Transverse colon (tissue), 4 donors: ENCODE measurements around the gene GID4. TPM values are rescaled to one million over a fixed set of nuclear protein-coding genes. Genes with fewer than 3 reads are reported as not detected.

Experiments
- DNase-seq: peaks from one replicate; pipeline ENCODE4 v3.0.0-alpha.2; 2019
- H3K27ac ChIP-seq, 4 donors: fragments of 200-600 bp; sonication (generic); 2 replicates each; pipeline ENCODE4 v1.5.1; 2016 to 2018; ENCODE audit warnings: inconsistent platforms in 4 of 4
- H3K27me3 ChIP-seq: fragments of 200-600 bp; sonication (generic); 2 replicates; pipeline ENCODE4 v1.5.1; 2017; ENCODE audit warnings: inconsistent platforms
- H3K36me3 ChIP-seq, 4 donors: fragments of 200-600 bp; sonication (generic); 2 replicates each; pipeline ENCODE4 v1.5.1; 2017 to 2019; ENCODE audit warnings: inconsistent platforms in 4 of 4
- H3K4me1 ChIP-seq, 4 donors: fragments of 200-600 bp; sonication (generic); 2 replicates each; pipeline ENCODE4 v1.5.1; 2017 to 2020; ENCODE audit warnings: inconsistent platforms in 4 of 4
- H3K4me3 ChIP-seq, 4 donors: fragments of 200-600 bp; sonication (generic); 1 replicate in 1 of 4; 2 replicates in 3 of 4; pipeline versions ENCODE4 v1.5.1 to v1.6.1; 2017 to 2019; ENCODE audit warnings: inconsistent platforms in 4 of 4
- H3K9me3 ChIP-seq, 2 donors: fragments of 200-600 bp; sonication (generic); 2 replicates each; pipeline ENCODE4 v1.5.1; 2017 to 2019; ENCODE audit warnings: inconsistent platforms in 2 of 2
- EP300 ChIP-seq: sonication (generic); formaldehyde crosslinking; IDR thresholded peaks from one replicate; pipeline ENCODE4 v1.6.1; 2017; ENCODE audit warnings: antibody characterized with exemption, low read depth
- POLR2A ChIP-seq: fragments of 450-650 bp; IDR thresholded peaks from one replicate; pipeline ENCODE4 v1.6.1; 2016; ENCODE audit warnings: antibody characterized with exemption, mild to moderate bottlenecking, moderate library complexity
- POLR2AphosphoS5 ChIP-seq, 3 donors: sonication (generic); formaldehyde crosslinking; IDR thresholded peaks; one replicate each; pipeline ENCODE4 v1.6.1; 2016; ENCODE audit warnings: antibody characterized with exemption in 3 of 3
- WGBS, 2 donors: methylation state at CpG; one replicate each; pipeline ENCODE4 v1.1.5; 2018; ENCODE audit warnings: low coverage in 1 of 2; 5-methylcytosine and 5-hydroxymethylcytosine counted together
- in situ Hi-C, 4 donors: fragments of 200-750 bp; cut with MboI; loops; one replicate each; pipeline versions ENCODE4 v1.15.0 to v1.15.1; 2017; ENCODE audit warnings: low sequenced_read_pairs in 3 of 4, low pct_ligation_motif_present in 1 of 4, low pct_unique_long_range_greater_than_20kb in 1 of 4
- intact Hi-C: fragments of 100-400 bp; cut with DNase I; formaldehyde crosslinking; loops from one replicate; pipeline ENCODE4 v1.15.1; 2023; ENCODE audit warnings: low total_unique reads
- total RNA-seq, 4 donors: library from RNA; depleted of rRNA; stranded (reverse); fragments of >200 nt; gene quantifications; one replicate each; pipeline ENCODE4 v1.1.0, GENCODE V29; 2016
- TF ChIP-seq, protein P1 (sequence below), 5 experiments: fragments of 200-600 bp in 3 of 5; fragments of 450-650 bp in 2 of 5; sonication (generic) in 3 of 5; IDR thresholded peaks; 1 replicate in 2 of 5; 2 replicates in 3 of 5; pipeline ENCODE4 v1.5.1; 2016 to 2017; ENCODE audit warnings: antibody characterized with exemption in 5 of 5, inconsistent platforms in 3 of 5, mild to moderate bottlenecking in 2 of 5, moderate library complexity in 1 of 5

Gene GID4
- total RNA-seq, 4 donors from 2014 or later, result 7.0 to 39.6 (median 9.4) TPM

GRCh38 chr17:17999364-18000029 is 39.7 kb upstream of the GID4 start:
- Histone ChIP-seq H3K27me3 (no peaks in the 10 kb centered on the region), H3K4me3 (no peak overlapping the region), H3K4me1 (no peaks in the 10 kb centered on the region), H3K27ac (no peak overlapping the region), H3K36me3 (no peaks in the 10 kb centered on the region), H3K9me3 (no peaks in the 10 kb centered on the region)
- TF ChIP-seq EP300 (no peak), POLR2AphosphoS5 (IDR thresholded peaks at IDR 0.05) (no peak), POLR2A (no peak)
- TF ChIP-seq, protein P1, sequence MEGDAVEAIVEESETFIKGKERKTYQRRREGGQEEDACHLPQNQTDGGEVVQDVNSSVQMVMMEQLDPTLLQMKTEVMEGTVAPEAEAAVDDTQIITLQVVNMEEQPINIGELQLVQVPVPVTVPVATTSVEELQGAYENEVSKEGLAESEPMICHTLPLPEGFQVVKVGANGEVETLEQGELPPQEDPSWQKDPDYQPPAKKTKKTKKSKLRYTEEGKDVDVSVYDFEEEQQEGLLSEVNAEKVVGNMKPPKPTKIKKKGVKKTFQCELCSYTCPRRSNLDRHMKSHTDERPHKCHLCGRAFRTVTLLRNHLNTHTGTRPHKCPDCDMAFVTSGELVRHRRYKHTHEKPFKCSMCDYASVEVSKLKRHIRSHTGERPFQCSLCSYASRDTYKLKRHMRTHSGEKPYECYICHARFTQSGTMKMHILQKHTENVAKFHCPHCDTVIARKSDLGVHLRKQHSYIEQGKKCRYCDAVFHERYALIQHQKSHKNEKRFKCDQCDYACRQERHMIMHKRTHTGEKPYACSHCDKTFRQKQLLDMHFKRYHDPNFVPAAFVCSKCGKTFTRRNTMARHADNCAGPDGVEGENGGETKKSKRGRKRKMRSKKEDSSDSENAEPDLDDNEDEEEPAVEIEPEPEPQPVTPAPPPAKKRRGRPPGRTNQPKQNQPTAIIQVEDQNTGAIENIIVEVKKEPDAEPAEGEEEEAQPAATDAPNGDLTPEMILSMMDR (IDR thresholded peaks at IDR 0.05), result no peak
- intact Hi-C loops (no loop called here), in situ Hi-C loops (no loop called here)
- WGBS, 2 donors, result 60 to 76% methylated on average over 1 to 9 of the region's 9 CpGs
- no peak for DNase-seq

GRCh38 chr17:18000030-18000408 is 39.2 kb upstream of the GID4 start:
- intact Hi-C loops (no loop called here), in situ Hi-C loops (no loop called here)
- Histone ChIP-seq H3K9me3 (no peaks in the 10 kb centered on the region), H3K27me3 (no peaks in the 10 kb centered on the region), H3K27ac (no peak overlapping the region), H3K4me3 (no peak overlapping the region), H3K4me1 (no peaks in the 10 kb centered on the region), H3K36me3 (no peaks in the 10 kb centered on the region)
- 55 to 63% methylated on average over 6 to 8 of the region's 8 CpGs for WGBS, 2 donors
- no peak for DNase-seq
- TF ChIP-seq, protein P1 (IDR thresholded peaks at IDR 0.05), result no peak
- TF ChIP-seq EP300 (no peak), POLR2A (no peak)

GRCh38 chr17:18002171-18002570 is 37.0 kb upstream of the GID4 start:
- Histone ChIP-seq H3K36me3 (no peaks in the 10 kb centered on the region), H3K9me3 (no peaks in the 10 kb centered on the region), H3K4me3 (no peak overlapping the region), H3K4me1 (peaks cover 0 to 1% (median 0%) of the 10 kb centered on the region in 4 donors), H3K27ac (no peak overlapping the region), H3K27me3 (no peaks in the 10 kb centered on the region)
- DNase-seq, result no peak
- TF ChIP-seq EP300 (no peak), POLR2A (no peak), POLR2AphosphoS5 (IDR thresholded peaks at IDR 0.05) (no peak)
- TF ChIP-seq, protein P1 (IDR thresholded peaks at IDR 0.05), result no peak
- in situ Hi-C loops, result no loop called here
- 91 to 93% methylated on average over 2 of the region's 2 CpGs for WGBS, 2 donors
- intact Hi-C loops, result no loop called here

- in situ Hi-C loops, result no loop called here
- H3K9me3 ChIP-seq, result no peaks in the 10 kb centered on the region
These were observed 34.9 kb upstream of the GID4 start for GRCh38 chr17:18004345-18004744.

More at GRCh38 chr17:18004345-18004744, 34.9 kb upstream of the GID4 start:
- WGBS, 2 donors, result 81% methylated on average over 9 of the region's 9 CpGs; no CpG with 5 or more reads in 1 of the 2 donors
- Histone ChIP-seq H3K4me1 (peaks cover 0 to 4% (median 0%) of the 10 kb centered on the region in 4 donors), H3K4me3 (no peak overlapping the region), H3K27ac (no peak overlapping the region), H3K27me3 (no peaks in the 10 kb centered on the region), H3K36me3 (no peaks in the 10 kb centered on the region)
- no peak for TF ChIP-seq POLR2AphosphoS5 (IDR thresholded peaks at IDR 0.05)
- no peak for TF ChIP-seq EP300
- no peak for TF ChIP-seq POLR2A
- TF ChIP-seq, protein P1 (IDR thresholded peaks at IDR 0.05), result no peak
- intact Hi-C loops, result no loop called here
- no peak for DNase-seq
